ENCODE measurements around the gene KIR3DL3.

DNA sequence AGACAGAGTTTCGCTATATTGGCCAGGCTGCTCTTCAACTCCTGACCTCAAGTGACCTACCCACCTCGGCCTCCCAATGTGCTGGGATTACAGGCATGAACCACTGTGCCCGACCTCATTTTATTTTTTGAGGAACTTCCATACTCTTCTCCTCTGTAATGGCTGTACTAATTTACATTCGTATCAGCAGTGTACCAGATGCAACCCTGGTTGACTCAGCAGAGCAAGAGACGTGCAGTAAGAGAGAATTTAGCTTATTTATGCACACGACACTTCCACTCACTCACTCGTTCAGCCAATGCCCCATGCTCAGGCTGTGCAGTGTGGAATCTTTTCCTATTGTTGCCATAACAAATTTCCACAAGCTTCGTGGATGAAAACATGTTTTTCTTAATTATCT is 6.9 kb downstream of the KIR3DL3 start:
- TF ChIP-seq, protein P1, sequence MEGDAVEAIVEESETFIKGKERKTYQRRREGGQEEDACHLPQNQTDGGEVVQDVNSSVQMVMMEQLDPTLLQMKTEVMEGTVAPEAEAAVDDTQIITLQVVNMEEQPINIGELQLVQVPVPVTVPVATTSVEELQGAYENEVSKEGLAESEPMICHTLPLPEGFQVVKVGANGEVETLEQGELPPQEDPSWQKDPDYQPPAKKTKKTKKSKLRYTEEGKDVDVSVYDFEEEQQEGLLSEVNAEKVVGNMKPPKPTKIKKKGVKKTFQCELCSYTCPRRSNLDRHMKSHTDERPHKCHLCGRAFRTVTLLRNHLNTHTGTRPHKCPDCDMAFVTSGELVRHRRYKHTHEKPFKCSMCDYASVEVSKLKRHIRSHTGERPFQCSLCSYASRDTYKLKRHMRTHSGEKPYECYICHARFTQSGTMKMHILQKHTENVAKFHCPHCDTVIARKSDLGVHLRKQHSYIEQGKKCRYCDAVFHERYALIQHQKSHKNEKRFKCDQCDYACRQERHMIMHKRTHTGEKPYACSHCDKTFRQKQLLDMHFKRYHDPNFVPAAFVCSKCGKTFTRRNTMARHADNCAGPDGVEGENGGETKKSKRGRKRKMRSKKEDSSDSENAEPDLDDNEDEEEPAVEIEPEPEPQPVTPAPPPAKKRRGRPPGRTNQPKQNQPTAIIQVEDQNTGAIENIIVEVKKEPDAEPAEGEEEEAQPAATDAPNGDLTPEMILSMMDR (conservative IDR thresholded peaks at IDR 0.05) = no peak
- no peak for TF ChIP-seq ZFX (IDR thresholded peaks at IDR 0.05)

Measured in C4-2B (cell line).